ENCODE results near the gene POLR1B. TPM values are rescaled to one million over a fixed set of nuclear protein-coding genes. Genes with fewer than 3 reads are reported as not detected.

The POLR1B gene
- total RNA-seq, 1 donor from 2014 or later: 13.0 TPM

Other genes starting within 250 kb of the POLR1B start
- gene RGPD8, start 108.8 kb upstream of the POLR1B start, total RNA-seq (ENCODE audit: insufficient read depth, low replicate concordance): 55.9 TPM
- 8.4 TPM for gene TTL, start 60.3 kb upstream of the POLR1B start, total RNA-seq (ENCODE audit: insufficient read depth, low replicate concordance)
- 5.5 TPM for gene CHCHD5, start 42.1 kb downstream of the POLR1B start, total RNA-seq (ENCODE audit: insufficient read depth, low replicate concordance)
- 23.1 TPM for gene SLC20A1, start 103.5 kb downstream of the POLR1B start, total RNA-seq (ENCODE audit: insufficient read depth, low replicate concordance)
- 1.2 TPM for gene NT5DC4, start 178.6 kb downstream of the POLR1B start, total RNA-seq (ENCODE audit: insufficient read depth, low replicate concordance)
- gene CKAP2L, start 222.1 kb downstream of the POLR1B start, total RNA-seq (ENCODE audit: insufficient read depth, low replicate concordance): 4.1 TPM
- gene IL1A, start 242.0 kb downstream of the POLR1B start, total RNA-seq (ENCODE audit: insufficient read depth, low replicate concordance): 1.4 TPM

Measured in umbilical cord (tissue), 1 donor.